Cardiac fibroblast (primary cell): Measurements from ENCODE around the gene MICAL2.

Source experiments
- DNase-seq, 2 donors: peaks; one replicate each; pipeline versions ENCODE4 v3.0.0 to v3.0.0-alpha.2; 2010; ENCODE audit warnings: low read depth in 2 of 2
- H3K4me3 ChIP-seq, 2 donors: replicated peaks in 1 of 2; 1 replicate in 1 of 2; 2 replicates in 1 of 2; pipeline ENCODE4 v1.5.1; 2011; ENCODE audit warnings: low read depth in 2 of 2, low read length in 2 of 2, mild to moderate bottlenecking in 2 of 2, moderate library complexity in 1 of 2
- CTCF ChIP-seq: IDR thresholded peaks from one replicate; pipeline ENCODE4 v1.5.1; 2011; ENCODE audit warnings: low read depth, mild to moderate bottlenecking, low read length, inconsistent platforms

Gene MICAL2

GRCh38 chr11:12170501-12170900 is 60.1 kb downstream of the MICAL2 start:
- H3K4me3 ChIP-seq = no peak overlapping the region
- DNase-seq = no peak
- no peak for TF ChIP-seq CTCF

GRCh38 chr11:12170984-12171383 is 60.6 kb downstream of the MICAL2 start:
- DNase-seq = peak; percentile 85 to 92
- no peak for TF ChIP-seq CTCF
- H3K4me3 ChIP-seq = no peak overlapping the region

GRCh38 chr11:12171921-12172320 is 61.5 kb downstream of the MICAL2 start:
- no peak for TF ChIP-seq CTCF
- DNase-seq = no peak
- no peak overlapping the region for H3K4me3 ChIP-seq

- no peak for TF ChIP-seq CTCF
- H3K4me3 ChIP-seq = no peak overlapping the region
- no peak for DNase-seq
Observed at GRCh38 chr11:12172493-12173013, 62.2 kb downstream of the MICAL2 start.

- H3K4me3 ChIP-seq = no peak overlapping the region
- no peak for DNase-seq
- no peak for TF ChIP-seq CTCF
Observed at GRCh38 chr11:12173111-12173510, 62.7 kb downstream of the MICAL2 start.

GRCh38 chr11:12174128-12174476 is 63.7 kb downstream of the MICAL2 start:
- H3K4me3 ChIP-seq = no peak overlapping the region
- no peak for DNase-seq
- TF ChIP-seq CTCF = no peak

GRCh38 chr11:12174477-12175143 is 64.2 kb downstream of the MICAL2 start:
- DNase-seq = peak in 1 of 2 donors; percentile 89
- no peak overlapping the region for H3K4me3 ChIP-seq
- TF ChIP-seq CTCF = no peak
